ENCODE results near the gene ABHD11. TPM values are rescaled to one million over a fixed set of nuclear protein-coding genes. Genes with fewer than 3 reads are reported as not detected.

The ABHD11 gene
- total RNA-seq, 1 donor from 2014 or later: 16.4 TPM

GRCh38 chr7:73704640-73705550 lies 33.7 kb downstream of the ABHD11 start:
- DNase-seq (ENCODE audit: low spot score): no peak
- no peak overlapping the region for H3K4me3 Mint-ChIP-seq (ENCODE audit: unreplicated experiment)
- H3K9me3 Mint-ChIP-seq (ENCODE audit: unreplicated experiment): no peaks in the 10 kb centered on the region
- H3K27ac Mint-ChIP-seq (ENCODE audit: unreplicated experiment): no peak overlapping the region
- peaks cover 11% of the 10 kb centered on the region for H3K36me3 Mint-ChIP-seq (ENCODE audit: low read depth, unreplicated experiment)
- H3K27me3 Mint-ChIP-seq (ENCODE audit: unreplicated experiment): peaks cover 6% of the 10 kb centered on the region
- no peaks in the 10 kb centered on the region for H3K4me1 Mint-ChIP-seq (ENCODE audit: unreplicated experiment)
- TF ChIP-seq CTCF (IDR thresholded peaks at IDR 0.05; ENCODE audit: unreplicated experiment): no peak

GRCh38 chr7:73703757-73704639 lies 34.6 kb downstream of the ABHD11 start:
- Mint-ChIP-seq H3K4me1 (ENCODE audit: unreplicated experiment) (no peaks in the 10 kb centered on the region), H3K27ac (ENCODE audit: unreplicated experiment) (no peak overlapping the region), H3K36me3 (ENCODE audit: low read depth, unreplicated experiment) (peaks cover 11% of the 10 kb centered on the region), H3K27me3 (ENCODE audit: unreplicated experiment) (peaks cover 8% of the 10 kb centered on the region), H3K9me3 (ENCODE audit: unreplicated experiment) (no peaks in the 10 kb centered on the region), H3K4me3 (ENCODE audit: unreplicated experiment) (no peak overlapping the region)
- DNase-seq (ENCODE audit: low spot score): peak; percentile 61
- no peak for TF ChIP-seq CTCF (IDR thresholded peaks at IDR 0.05; ENCODE audit: unreplicated experiment)

GRCh38 chr7:73703225-73703624 lies 35.4 kb downstream of the ABHD11 start:
- Mint-ChIP-seq H3K36me3 (ENCODE audit: low read depth, unreplicated experiment) (peaks cover 11% of the 10 kb centered on the region), H3K4me1 (ENCODE audit: unreplicated experiment) (no peaks in the 10 kb centered on the region), H3K4me3 (ENCODE audit: unreplicated experiment) (no peak overlapping the region), H3K9me3 (ENCODE audit: unreplicated experiment) (no peaks in the 10 kb centered on the region), H3K27me3 (ENCODE audit: unreplicated experiment) (peaks cover 10% of the 10 kb centered on the region), H3K27ac (ENCODE audit: unreplicated experiment) (no peak overlapping the region)
- no peak for TF ChIP-seq CTCF (IDR thresholded peaks at IDR 0.05; ENCODE audit: unreplicated experiment)
- DNase-seq (ENCODE audit: low spot score): no peak

GRCh38 chr7:73702665-73703064 lies 35.9 kb downstream of the ABHD11 start:
- TF ChIP-seq CTCF (IDR thresholded peaks at IDR 0.05; ENCODE audit: unreplicated experiment): no peak
- Mint-ChIP-seq H3K36me3 (ENCODE audit: low read depth, unreplicated experiment) (peaks cover 11% of the 10 kb centered on the region), H3K9me3 (ENCODE audit: unreplicated experiment) (no peaks in the 10 kb centered on the region), H3K27ac (ENCODE audit: unreplicated experiment) (no peak overlapping the region), H3K4me3 (ENCODE audit: unreplicated experiment) (no peak overlapping the region), H3K27me3 (ENCODE audit: unreplicated experiment) (peaks cover 10% of the 10 kb centered on the region), H3K4me1 (ENCODE audit: unreplicated experiment) (no peaks in the 10 kb centered on the region)
- no peak for DNase-seq (ENCODE audit: low spot score)
